DND-41 (cell line): ENCODE data around the gene GPR68.

ENCODE experiments used
- ATAC-seq: fragments of 200-7000 bp; cut with Tn5 transposase; 3 replicates; pipeline ENCODE4 v1.9.1; 2021; ENCODE audit warnings: low read depth; ENCODE audit not compliant: insufficient read depth
- DNase-seq: peaks from one replicate; pipeline ENCODE4 v3.0.0-alpha.2; 2020
- H2AFZ ChIP-seq: 2 replicates; pipeline ENCODE4 v1.6.0; 2012; ENCODE audit warnings: low read depth, low read length
- H3K27ac ChIP-seq: 2 replicates; pipeline ENCODE4 v1.5.1; 2012; ENCODE audit warnings: low read length, inconsistent platforms
- H3K27me3 ChIP-seq: fragments of 200-600 bp; sonication (generic); 2 replicates; pipeline ENCODE4 v1.6.0; 2012; ENCODE audit warnings: low read length, mild to moderate bottlenecking, inconsistent platforms; ENCODE audit not compliant: insufficient read depth, poor library complexity
- H3K36me3 ChIP-seq: 2 replicates; pipeline ENCODE4 v1.5.1; 2012; ENCODE audit warnings: low read length, inconsistent platforms; ENCODE audit not compliant: insufficient read depth
- H3K4me1 ChIP-seq: 2 replicates; pipeline ENCODE4 v1.5.1; 2012; ENCODE audit warnings: mild to moderate bottlenecking, low read length; ENCODE audit not compliant: insufficient read depth
- H3K4me2 ChIP-seq: 2 replicates; pipeline ENCODE4 v1.6.0; 2012; ENCODE audit warnings: mild to moderate bottlenecking, moderate library complexity, low read length, inconsistent platforms; ENCODE audit not compliant: insufficient read depth
- H3K4me3 ChIP-seq, 2 experiments: fragments of 200-600 bp in 1 of 2; shearing (Covaris generic) in 1 of 2; 2 replicates each; pipeline ENCODE4 v1.5.1; 2012 to 2016; ENCODE audit warnings: inconsistent platforms in 2 of 2, low read length in 2 of 2, mild to moderate bottlenecking in 2 of 2, low read depth in 1 of 2, moderate library complexity in 1 of 2
- H3K79me2 ChIP-seq: 2 replicates; pipeline ENCODE4 v1.6.0; 2012; ENCODE audit warnings: low read length, inconsistent platforms; ENCODE audit not compliant: insufficient read depth
- H3K9ac ChIP-seq: 2 replicates; pipeline ENCODE4 v1.6.0; 2012; ENCODE audit warnings: low read depth, mild to moderate bottlenecking, inconsistent platforms, low read length, moderate library complexity
- H3K9me3 ChIP-seq: 2 replicates; pipeline ENCODE4 v1.5.1; 2012; ENCODE audit warnings: low read length, moderate library complexity, mild to moderate bottlenecking, inconsistent platforms; ENCODE audit not compliant: insufficient read depth, severe bottlenecking
- H4K20me1 ChIP-seq: 2 replicates; pipeline ENCODE4 v1.6.0; 2012; ENCODE audit warnings: low read length; ENCODE audit not compliant: insufficient read depth
- EZH2 ChIP-seq: IDR thresholded peaks from 3 replicates; pipeline ENCODE4 v1.6.1; 2012; ENCODE audit warnings: borderline replicate concordance, low read depth, mild to moderate bottlenecking, moderate library complexity, low read length, inconsistent platforms; ENCODE audit not compliant: severe bottlenecking
- TF ChIP-seq, protein P1 (sequence below): IDR thresholded peaks from 2 replicates; pipeline ENCODE4 v1.5.1; 2012; ENCODE audit warnings: borderline replicate concordance, low read length, moderate library complexity, mild to moderate bottlenecking; ENCODE audit not compliant: poor library complexity, severe bottlenecking; ENCODE audit errors: extremely low read depth

The GPR68 gene

GRCh38 chr14:91263329-91263728 is 18.8 kb upstream of the GPR68 start:
- Histone ChIP-seq H3K27me3 (no peaks in the 10 kb centered on the region), H3K27ac (no peak overlapping the region), H3K4me2 (no peak overlapping the region), H3K4me1 (peaks cover 9% of the 10 kb centered on the region), H4K20me1 (no peaks in the 10 kb centered on the region), H3K4me3 (no peak overlapping the region), H2AFZ (no peak overlapping the region), H3K36me3 (no peaks in the 10 kb centered on the region), H3K9me3 (peaks cover 2% of the 10 kb centered on the region), H3K9ac (no peak overlapping the region), H3K79me2 (no peaks in the 10 kb centered on the region)
- TF ChIP-seq EZH2 = no peak
- TF ChIP-seq, protein P1, sequence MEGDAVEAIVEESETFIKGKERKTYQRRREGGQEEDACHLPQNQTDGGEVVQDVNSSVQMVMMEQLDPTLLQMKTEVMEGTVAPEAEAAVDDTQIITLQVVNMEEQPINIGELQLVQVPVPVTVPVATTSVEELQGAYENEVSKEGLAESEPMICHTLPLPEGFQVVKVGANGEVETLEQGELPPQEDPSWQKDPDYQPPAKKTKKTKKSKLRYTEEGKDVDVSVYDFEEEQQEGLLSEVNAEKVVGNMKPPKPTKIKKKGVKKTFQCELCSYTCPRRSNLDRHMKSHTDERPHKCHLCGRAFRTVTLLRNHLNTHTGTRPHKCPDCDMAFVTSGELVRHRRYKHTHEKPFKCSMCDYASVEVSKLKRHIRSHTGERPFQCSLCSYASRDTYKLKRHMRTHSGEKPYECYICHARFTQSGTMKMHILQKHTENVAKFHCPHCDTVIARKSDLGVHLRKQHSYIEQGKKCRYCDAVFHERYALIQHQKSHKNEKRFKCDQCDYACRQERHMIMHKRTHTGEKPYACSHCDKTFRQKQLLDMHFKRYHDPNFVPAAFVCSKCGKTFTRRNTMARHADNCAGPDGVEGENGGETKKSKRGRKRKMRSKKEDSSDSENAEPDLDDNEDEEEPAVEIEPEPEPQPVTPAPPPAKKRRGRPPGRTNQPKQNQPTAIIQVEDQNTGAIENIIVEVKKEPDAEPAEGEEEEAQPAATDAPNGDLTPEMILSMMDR = no peak
- ATAC-seq = no peak
- DNase-seq = no peak

DNA sequence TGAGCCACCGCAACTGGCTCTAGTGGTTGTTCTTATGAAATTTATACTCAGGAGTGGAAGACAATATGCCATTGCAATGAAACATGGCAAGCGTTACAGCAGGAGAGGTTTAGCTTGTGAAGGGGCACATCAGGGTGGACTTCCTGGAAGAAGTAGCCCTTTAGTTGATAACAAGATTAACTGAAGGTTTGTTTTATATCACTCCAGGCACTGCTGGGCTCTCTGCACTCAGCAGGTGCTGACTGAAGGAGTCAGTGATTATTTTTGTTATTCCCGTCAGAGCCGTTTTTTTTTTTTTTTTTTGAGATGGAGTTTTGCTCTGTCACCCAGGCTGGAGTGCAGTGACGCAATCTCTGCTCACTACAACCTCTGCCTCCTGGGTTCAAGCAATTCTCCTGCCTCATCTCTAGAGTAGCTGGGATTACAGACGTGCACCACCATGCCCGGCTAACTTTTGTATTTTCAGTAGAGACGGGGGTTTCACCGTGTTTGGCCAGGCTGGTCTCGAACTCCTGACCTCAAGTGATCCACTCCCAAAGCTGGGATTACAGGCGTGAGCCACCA is 17.6 kb upstream of the GPR68 start:
- no peak overlapping the region for H2AFZ ChIP-seq
- no peaks in the 10 kb centered on the region for H3K79me2 ChIP-seq
- no peaks in the 10 kb centered on the region for H4K20me1 ChIP-seq
- H3K4me2 ChIP-seq = no peak overlapping the region
- no peak overlapping the region for H3K9ac ChIP-seq
- DNase-seq (no peak), ATAC-seq (no peak)
- no peak overlapping the region for H3K4me3 ChIP-seq
- TF ChIP-seq EZH2 = no peak
- TF ChIP-seq, protein P1 = no peak
- no peaks in the 10 kb centered on the region for H3K27me3 ChIP-seq
- H3K9me3 ChIP-seq = peaks cover 2% of the 10 kb centered on the region
- H3K36me3 ChIP-seq = no peaks in the 10 kb centered on the region
- H3K27ac ChIP-seq = no peak overlapping the region
- peaks cover 14% of the 10 kb centered on the region for H3K4me1 ChIP-seq

DNA sequence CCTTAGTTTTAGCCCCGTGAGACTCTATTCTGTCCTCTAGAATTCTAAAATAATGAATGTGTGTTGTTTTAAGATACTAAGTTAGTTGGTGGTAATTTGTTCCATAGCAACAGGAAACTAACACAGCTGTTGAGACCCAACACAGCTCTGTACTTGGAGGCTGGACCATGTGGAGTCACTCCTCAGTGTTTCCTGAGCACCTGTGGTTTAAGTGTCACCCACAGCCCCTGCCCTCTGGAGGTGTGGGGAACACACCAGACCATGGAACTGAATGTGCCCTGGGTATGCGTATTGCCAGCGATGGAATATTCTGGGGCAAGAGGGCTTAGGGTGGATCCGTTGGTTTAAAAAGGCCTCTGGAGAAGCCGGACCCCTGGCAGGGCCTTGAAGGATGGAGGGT is 16.6 kb upstream of the GPR68 start:
- DNase-seq = peak; percentile 68

More for the DNA sequence above, 16.6 kb upstream of the GPR68 start:
- H3K79me2 ChIP-seq = no peaks in the 10 kb centered on the region
- no peak overlapping the region for H3K4me2 ChIP-seq
- no peak overlapping the region for H2AFZ ChIP-seq
- no peak overlapping the region for H3K4me3 ChIP-seq
- no peaks in the 10 kb centered on the region for H3K27me3 ChIP-seq
- no peaks in the 10 kb centered on the region for H4K20me1 ChIP-seq
- no peak overlapping the region for H3K9ac ChIP-seq
- H3K36me3 ChIP-seq = no peaks in the 10 kb centered on the region
- TF ChIP-seq, protein P1 = no peak
- TF ChIP-seq EZH2 = no peak
- peak overlapping the region; percentile 44 for H3K27ac ChIP-seq
- H3K4me1 ChIP-seq = peaks cover 17% of the 10 kb centered on the region
- H3K9me3 ChIP-seq = peaks cover 2% of the 10 kb centered on the region
- peak; percentile 84 for ATAC-seq
